H9 (cell line): Measurements from ENCODE around the gene RAB11FIP4. TPM values are rescaled to one million over a fixed set of nuclear protein-coding genes. Genes with fewer than 3 reads are reported as not detected.

ENCODE experiments used
- DNase-seq: peaks from one replicate; pipeline ENCODE4 v3.0.0-alpha.2; 2017
- H2AFZ ChIP-seq: one replicate; pipeline ENCODE4 v1.6.1; 2013; ENCODE audit warnings: mild to moderate bottlenecking, low read length, control low read depth, moderate library complexity
- H2AK5ac ChIP-seq: 2 replicates; pipeline ENCODE4 v1.6.1; 2013; ENCODE audit warnings: low read length, control low read depth, mixed read lengths; ENCODE audit not compliant: insufficient read length
- H2BK120ac ChIP-seq: one replicate; pipeline ENCODE4 v1.6.1; 2013; ENCODE audit warnings: low read depth, mild to moderate bottlenecking, low read length, control low read depth, inconsistent platforms; ENCODE audit not compliant: poor library complexity, severe bottlenecking
- H2BK12ac ChIP-seq: 2 replicates; pipeline ENCODE4 v1.6.1; 2013; ENCODE audit warnings: low read length, control low read depth, mixed read lengths, low read depth; ENCODE audit not compliant: insufficient read length
- H2BK15ac ChIP-seq: 2 replicates; pipeline ENCODE4 v1.6.1; 2013; ENCODE audit warnings: low read depth, low read length, control low read depth
- H2BK20ac ChIP-seq: one replicate; pipeline ENCODE4 v1.6.1; 2013; ENCODE audit warnings: low read depth, mild to moderate bottlenecking, low read length, control low read depth, inconsistent platforms; ENCODE audit not compliant: poor library complexity, severe bottlenecking
- H2BK5ac ChIP-seq: 2 replicates; pipeline ENCODE4 v1.6.1; 2013; ENCODE audit warnings: low read length, control low read depth, mixed read lengths; ENCODE audit not compliant: insufficient read length
- H3K14ac ChIP-seq: 2 replicates; pipeline ENCODE4 v1.6.1; 2013; ENCODE audit warnings: low read length, control low read depth; ENCODE audit not compliant: insufficient read depth
- H3K18ac ChIP-seq: 2 replicates; pipeline ENCODE4 v1.6.1; 2013; ENCODE audit warnings: low read depth, mild to moderate bottlenecking, mixed read lengths, low read length, control low read depth; ENCODE audit not compliant: insufficient read length
- H3K23ac ChIP-seq: 2 replicates; pipeline ENCODE4 v1.6.1; 2013; ENCODE audit warnings: low read length, control low read depth, mixed read lengths, low read depth; ENCODE audit not compliant: insufficient read length
- H3K23me2 ChIP-seq: 2 replicates; pipeline ENCODE4 v1.6.1; 2013; ENCODE audit warnings: low read depth, mild to moderate bottlenecking, mixed read lengths, low read length, control low read depth; ENCODE audit not compliant: insufficient read length, poor library complexity, severe bottlenecking
- H3K27ac ChIP-seq: 2 replicates; pipeline ENCODE4 v1.5.1; 2013; ENCODE audit warnings: low read length, control low read depth, mixed read lengths, low read depth; ENCODE audit not compliant: insufficient read length
- H3K27me3 ChIP-seq: 2 replicates; pipeline ENCODE4 v1.6.1; 2013; ENCODE audit warnings: low read length, control low read depth, inconsistent platforms; ENCODE audit not compliant: insufficient read depth
- H3K4ac ChIP-seq: 2 replicates; pipeline ENCODE4 v1.6.1; 2013; ENCODE audit warnings: low read depth, mild to moderate bottlenecking, control low read depth, inconsistent platforms, low read length, moderate library complexity
- H3K4me1 ChIP-seq: 2 replicates; pipeline ENCODE4 v1.6.1; 2013; ENCODE audit warnings: low read length, control low read depth, inconsistent platforms; ENCODE audit not compliant: insufficient read depth
- H3K4me2 ChIP-seq: 2 replicates; pipeline ENCODE4 v1.6.1; 2013; ENCODE audit warnings: low read length, control low read depth, mixed read lengths; ENCODE audit not compliant: insufficient read length, insufficient read depth
- H3K56ac ChIP-seq: 2 replicates; pipeline ENCODE4 v1.6.1; 2013; ENCODE audit warnings: low read depth, mild to moderate bottlenecking, mixed read lengths, low read length, control low read depth; ENCODE audit not compliant: insufficient read length
- H3K79me1 ChIP-seq: 2 replicates; pipeline ENCODE4 v1.6.1; 2013; ENCODE audit warnings: low read depth, mild to moderate bottlenecking, moderate library complexity, low read length, control low read depth, inconsistent platforms; ENCODE audit not compliant: insufficient read depth, poor library complexity, severe bottlenecking
- H3K79me2 ChIP-seq: 2 replicates; pipeline ENCODE4 v1.6.1; 2013; ENCODE audit warnings: low read length, control low read depth, inconsistent platforms; ENCODE audit not compliant: insufficient read depth
- H3K9ac ChIP-seq: 2 replicates; pipeline ENCODE4 v1.6.1; 2013; ENCODE audit warnings: low read length, control low read depth, mixed read lengths; ENCODE audit not compliant: insufficient read length; ENCODE audit errors: extremely low read depth
- H3K9me3 ChIP-seq: one replicate; pipeline ENCODE4 v1.6.1; 2013; ENCODE audit warnings: low read depth, low read length, inconsistent platforms; ENCODE audit not compliant: control insufficient read depth
- H3T11ph ChIP-seq: one replicate; pipeline ENCODE4 v1.6.1; 2013; ENCODE audit warnings: mild to moderate bottlenecking, low read length, control low read depth, inconsistent platforms
- H4K20me1 ChIP-seq: one replicate; pipeline ENCODE4 v1.6.1; 2013; ENCODE audit not compliant: control insufficient read depth, insufficient read length, insufficient read depth
- H4K5ac ChIP-seq: 2 replicates; pipeline ENCODE4 v1.6.1; 2013; ENCODE audit warnings: low read depth, mild to moderate bottlenecking, mixed read lengths, low read length, control low read depth; ENCODE audit not compliant: insufficient read length
- H4K8ac ChIP-seq: replicated peaks from 2 replicates; pipeline ENCODE4 v1.6.1; 2013; ENCODE audit warnings: low read length, control low read depth, mixed read lengths, low read depth; ENCODE audit not compliant: insufficient read length
- H4K91ac ChIP-seq: 2 replicates; pipeline ENCODE4 v1.6.1; 2013; ENCODE audit warnings: low read depth, mild to moderate bottlenecking, moderate library complexity, mixed read lengths, low read length, control low read depth; ENCODE audit not compliant: insufficient read length
- H3K27ac Mint-ChIP-seq, 3 experiments: 2 replicates in 2 of 3; 3 replicates in 1 of 3; pipeline ENCODE4 v1.8.0; 2020 to 2021; ENCODE audit warnings: mixed read lengths in 3 of 3, mild to moderate bottlenecking in 1 of 3, moderate library complexity in 1 of 3
- H3K27me3 Mint-ChIP-seq: 2 replicates; pipeline ENCODE4 v1.8.0; 2021; ENCODE audit warnings: low read depth, mild to moderate bottlenecking, moderate library complexity, mixed read lengths
- H3K36me3 Mint-ChIP-seq, 3 experiments: 2 replicates in 2 of 3; 3 replicates in 1 of 3; pipeline ENCODE4 v1.8.0; 2020 to 2021; ENCODE audit warnings: low read depth in 3 of 3, mixed read lengths in 3 of 3; ENCODE audit not compliant: insufficient read depth in 1 of 3
- H3K4me1 Mint-ChIP-seq, 2 experiments: 2 replicates each; pipeline ENCODE4 v1.8.0; 2020; ENCODE audit warnings: mixed read lengths in 2 of 2
- H3K4me3 Mint-ChIP-seq, 2 experiments: 2 replicates in 1 of 2; 3 replicates in 1 of 2; pipeline ENCODE4 v1.8.0; 2020 to 2021; ENCODE audit warnings: mild to moderate bottlenecking in 2 of 2, mixed read lengths in 2 of 2, moderate library complexity in 1 of 2
- H3K9me3 Mint-ChIP-seq, 2 experiments: 2 replicates in 1 of 2; 3 replicates in 1 of 2; pipeline ENCODE4 v1.8.0; 2020; ENCODE audit warnings: mild to moderate bottlenecking in 2 of 2, mixed read lengths in 2 of 2, moderate library complexity in 1 of 2
- CTCF ChIP-seq: fragments of 200-600 bp; sonication (generic); conservative IDR thresholded peaks from 3 replicates; pipeline ENCODE4 v1.8.0; 2021; ENCODE audit warnings: antibody characterized with exemption, mild to moderate bottlenecking
- WGBS: extraction: QIAGEN DNeasy Blood & Tissue Kit; methylation state at CpG from one replicate; pipeline ENCODE4 v1.1.7; 2013; ENCODE audit warnings: missing lambda C conversion rate, low lambda C conversion rate, mixed read lengths; ENCODE audit not compliant: insufficient read length; ENCODE audit errors: extremely low coverage; 5-methylcytosine and 5-hydroxymethylcytosine counted together
- total RNA-seq: library from RNA; stranded (reverse); gene quantifications from 2 replicates; pipeline ENCODE4 v1.2.1, GENCODE V29; 2021

Gene RAB11FIP4
- total RNA-seq, 1 experiment from 2014 or later = 25.7 TPM

- H4K8ac ChIP-seq = no peak overlapping the region
- H3K14ac ChIP-seq = no peak overlapping the region
- H3K79me2 ChIP-seq = no peaks in the 10 kb centered on the region
- peaks cover 5% of the 10 kb centered on the region; the same call in 1 of the 2 replicates for H3K4me1 ChIP-seq
- no peak overlapping the region for H2BK12ac ChIP-seq
- TF ChIP-seq CTCF = no peak
- H3K9ac ChIP-seq = no peak overlapping the region
- no peak overlapping the region for H3K4ac ChIP-seq
- H3K4me3 Mint-ChIP-seq = no peak overlapping the region
- H4K91ac ChIP-seq = no peak overlapping the region
- H3K79me1 ChIP-seq = no peaks in the 10 kb centered on the region
- no peak overlapping the region for H2AFZ ChIP-seq
- H3K18ac ChIP-seq = no peak overlapping the region
- H3K9me3 ChIP-seq = no peaks in the 10 kb centered on the region
- no peak overlapping the region for H2BK5ac ChIP-seq
- no peak overlapping the region for H2BK120ac ChIP-seq
- H3K27me3 ChIP-seq = no peaks in the 10 kb centered on the region
- H3K36me3 Mint-ChIP-seq = no peaks in the 10 kb centered on the region
- no peak overlapping the region for H3K27ac Mint-ChIP-seq
- no peaks in the 10 kb centered on the region for H3K9me3 Mint-ChIP-seq
- no peak overlapping the region for H4K5ac ChIP-seq
- no peak overlapping the region for H2BK20ac ChIP-seq
- peaks cover 2% of the 10 kb centered on the region; the same call in 1 of the 2 replicates for H3K27me3 Mint-ChIP-seq
- DNase-seq = no peak
- no peak overlapping the region for H3T11ph ChIP-seq
- H2AK5ac ChIP-seq = no peak overlapping the region
- H3K4me2 ChIP-seq = no peak overlapping the region
- H3K23ac ChIP-seq = no peak overlapping the region
- peaks cover 11 to 23% of the 10 kb centered on the region in 2 experiments for H3K4me1 Mint-ChIP-seq
- H2BK15ac ChIP-seq = no peak overlapping the region
- H3K56ac ChIP-seq = no peak overlapping the region
- H3K27ac ChIP-seq = no peak overlapping the region
- WGBS = no CpG with 5 or more reads among the region's 2 CpGs
- H4K20me1 ChIP-seq = no peaks in the 10 kb centered on the region
- no peaks in the 10 kb centered on the region for H3K23me2 ChIP-seq
Observed at GRCh38 chr17:31435581-31435980, 44.1 kb downstream of the RAB11FIP4 start.
